ENCODE measurements around the gene EME2.

EME2 gene

GRCh38 chr16:1749152-1750117, 23.2 kb upstream of the EME2 start:
- no peak for ATAC-seq
- TF ChIP-seq ARNTL (CRISPR knock-in tag; IDR thresholded peaks at IDR 0.05; ENCODE audit: borderline replicate concordance, low read depth) (no peak), RARB (CRISPR knock-in tag; IDR thresholded peaks at IDR 0.05) (no peak), ZC3H10 (CRISPR knock-in tag; IDR thresholded peaks at IDR 0.05) (no peak), BACH2 (CRISPR knock-in tag; IDR thresholded peaks at IDR 0.05; ENCODE audit: borderline replicate concordance) (no peak), POU6F1 (CRISPR knock-in tag; IDR thresholded peaks at IDR 0.05; ENCODE audit: borderline replicate concordance, low read depth) (no peak), ISL1 (CRISPR knock-in tag; IDR thresholded peaks at IDR 0.05) (no peak), ZNF70 (CRISPR knock-in tag; IDR thresholded peaks at IDR 0.05) (no peak), TCF4 (CRISPR knock-in tag; IDR thresholded peaks at IDR 0.05; ENCODE audit: borderline replicate concordance) (no peak), ZFP30 (CRISPR knock-in tag; IDR thresholded peaks at IDR 0.05) (no peak), ZFP3 (CRISPR knock-in tag; IDR thresholded peaks at IDR 0.05) (no peak), PATZ1 (CRISPR knock-in tag; IDR thresholded peaks at IDR 0.05; ENCODE audit: borderline replicate concordance) (no peak), TSHZ2 (CRISPR knock-in tag; IDR thresholded peaks at IDR 0.05) (no peak), ZNF565 (CRISPR knock-in tag; conservative IDR thresholded peaks at IDR 0.05; ENCODE audit: low read depth) (no peak), CSDC2 (CRISPR knock-in tag; IDR thresholded peaks at IDR 0.05) (no peak)

GRCh38 chr16:1751946-1752345, 20.7 kb upstream of the EME2 start:
- TF ChIP-seq POU6F1 (CRISPR knock-in tag; IDR thresholded peaks at IDR 0.05; ENCODE audit: borderline replicate concordance, low read depth) (no peak), ISL1 (CRISPR knock-in tag; IDR thresholded peaks at IDR 0.05) (no peak), CSRNP3 (CRISPR knock-in tag; IDR thresholded peaks at IDR 0.05) (no peak)

GRCh38 chr16:1752853-1753252, 19.8 kb upstream of the EME2 start:
- no peak for TF ChIP-seq GLIS3 (CRISPR knock-in tag; IDR thresholded peaks at IDR 0.05)
- no peak for TF ChIP-seq SNAI2 (CRISPR knock-in tag; IDR thresholded peaks at IDR 0.05)
- no peak for TF ChIP-seq PPARA (CRISPR knock-in tag; IDR thresholded peaks at IDR 0.05; ENCODE audit: borderline replicate concordance)
- TF ChIP-seq ZFP30 (CRISPR knock-in tag; IDR thresholded peaks at IDR 0.05): no peak
- no peak for TF ChIP-seq RARB (CRISPR knock-in tag; IDR thresholded peaks at IDR 0.05)
- no peak for TF ChIP-seq ZFP3 (CRISPR knock-in tag; IDR thresholded peaks at IDR 0.05)
- no peak for TF ChIP-seq ZC3H10 (CRISPR knock-in tag; IDR thresholded peaks at IDR 0.05)
- ATAC-seq: no peak

More at GRCh38 chr16:1751946-1752345, 20.7 kb upstream of the EME2 start:
- no peak for ATAC-seq

Measured in SK-N-SH treated with all-trans-retinoic acid at 6 μM for 48 hours (cell line).